Neural cell (in vitro differentiated cells): ENCODE results near the gene TEX22. TPM values are rescaled to one million over a fixed set of nuclear protein-coding genes. Genes with fewer than 3 reads are reported as not detected.

Experiments
- H2AFZ ChIP-seq: fragments of 200-600, 300-800 bp; sonication (generic), shearing (Covaris generic); 2 replicates; pipeline ENCODE4 v1.6.0; 2014; ENCODE audit warnings: low read depth, mild to moderate bottlenecking, antibody characterized with exemption, low read length, moderate library complexity
- H3F3A ChIP-seq: fragments of 200-600 bp; shearing (Covaris generic); 2 replicates; pipeline ENCODE4 v1.6.1; 2016; ENCODE audit warnings: mild to moderate bottlenecking, moderate library complexity, mixed read lengths, antibody characterized with exemption, low read length; ENCODE audit not compliant: insufficient read depth, poor library complexity, severe bottlenecking
- H3K27ac ChIP-seq: fragments of 200-600, 300-800 bp; sonication (generic), shearing (Covaris generic); 2 replicates; pipeline ENCODE4 v1.5.1; 2014; ENCODE audit warnings: mild to moderate bottlenecking, low read length, moderate library complexity
- H3K27me3 ChIP-seq: fragments of 300-800, 200-600 bp; sonication (generic), shearing (Covaris generic); 2 replicates; pipeline ENCODE4 v1.6.0; 2014; ENCODE audit warnings: mild to moderate bottlenecking, low read depth, low read length, moderate library complexity; ENCODE audit not compliant: insufficient read depth
- H3K36me3 ChIP-seq: fragments of 300-800, 200-600 bp; sonication (generic), shearing (Covaris generic); 2 replicates; pipeline ENCODE4 v1.5.1; 2014; ENCODE audit warnings: mild to moderate bottlenecking, antibody characterized with exemption, low read length, moderate library complexity; ENCODE audit not compliant: insufficient read depth
- H3K4me2 ChIP-seq: fragments of 300-800, 200-600 bp; sonication (generic), shearing (Covaris generic); 2 replicates; pipeline ENCODE4 v1.6.0; 2014; ENCODE audit warnings: mild to moderate bottlenecking, low read length
- H3K4me3 ChIP-seq: fragments of 300-800, 200-600 bp; sonication (generic), shearing (Covaris generic); 2 replicates; pipeline ENCODE4 v1.5.1; 2014; ENCODE audit warnings: mild to moderate bottlenecking, low read length, moderate library complexity
- H3K79me2 ChIP-seq: fragments of 200-600 bp; shearing (Covaris generic); replicated peaks from 2 replicates; pipeline ENCODE4 v1.6.0; 2014; ENCODE audit warnings: mild to moderate bottlenecking, low read length, moderate library complexity; ENCODE audit not compliant: insufficient read depth
- H3K9ac ChIP-seq: fragments of 300-800, 200-600 bp; sonication (generic), shearing (Covaris generic); 2 replicates; pipeline ENCODE4 v1.6.1; 2016; ENCODE audit warnings: mild to moderate bottlenecking, low read length, mixed read lengths
- H3K9me2 ChIP-seq: fragments of 200-600 bp; shearing (Covaris generic); 2 replicates; pipeline ENCODE4 v1.6.1; 2016; ENCODE audit warnings: mild to moderate bottlenecking, low read length, mixed read lengths; ENCODE audit not compliant: insufficient read depth
- H3K9me3 ChIP-seq: fragments of 200-600, 300-800 bp; sonication (generic), shearing (Covaris generic); 2 replicates; pipeline ENCODE4 v1.6.1; 2016; ENCODE audit warnings: mild to moderate bottlenecking, mixed run types, low read length, moderate library complexity, mixed read lengths
- H4K20me1 ChIP-seq: fragments of 200-600 bp; shearing (Covaris generic); 2 replicates; pipeline ENCODE4 v1.6.1; 2016; ENCODE audit warnings: mild to moderate bottlenecking, mixed run types; ENCODE audit not compliant: insufficient read depth
- EP300 ChIP-seq: fragments of 450-650 bp; conservative IDR thresholded peaks from 2 replicates; pipeline ENCODE4 v1.6.1; 2014; ENCODE audit warnings: antibody characterized with exemption, mild to moderate bottlenecking, moderate library complexity; ENCODE audit not compliant: poor library complexity, severe bottlenecking
- EZH2 ChIP-seq: fragments of 200-600, 300-800 bp; shearing (Covaris generic), sonication (generic); IDR thresholded peaks from 2 replicates; pipeline ENCODE4 v1.6.1; 2014; ENCODE audit warnings: antibody characterized with exemption, low read length, borderline replicate concordance, mild to moderate bottlenecking; ENCODE audit not compliant: insufficient read depth, poor library complexity, severe bottlenecking
- MXI1 ChIP-seq: fragments of 450-650 bp; conservative IDR thresholded peaks from 2 replicates; pipeline ENCODE4 v1.6.1; 2014; ENCODE audit warnings: antibody characterized with exemption, mild to moderate bottlenecking; ENCODE audit not compliant: poor library complexity, severe bottlenecking
- POLR2AphosphoS5 ChIP-seq: IDR thresholded peaks from 2 replicates; pipeline ENCODE4 v1.6.1; 2012
- RAD21 ChIP-seq: fragments of 450-650 bp; conservative IDR thresholded peaks from 2 replicates; pipeline ENCODE4 v1.6.1; 2014; ENCODE audit warnings: antibody characterized with exemption, mild to moderate bottlenecking, moderate library complexity
- SMC3 ChIP-seq: fragments of 450-650 bp; conservative IDR thresholded peaks from 2 replicates; pipeline ENCODE4 v1.6.1; 2014; ENCODE audit warnings: antibody characterized with exemption, mild to moderate bottlenecking, moderate library complexity; ENCODE audit not compliant: poor library complexity
- TAF1 ChIP-seq: IDR thresholded peaks from 2 replicates; pipeline ENCODE4 v1.6.1; 2012; ENCODE audit warnings: low read depth
- polyA plus RNA-seq: library from polyadenylated mRNA; depleted of rRNA; stranded (reverse); fragments of >200 nt; gene quantifications from 2 replicates; pipeline ENCODE4 v1.2.3, GENCODE V29; 2014
- TF ChIP-seq, protein P1 (sequence below): fragments of 450-650 bp; IDR thresholded peaks from 2 replicates; pipeline ENCODE4 v1.5.1; 2014; ENCODE audit warnings: antibody characterized with exemption, mild to moderate bottlenecking, moderate library complexity; ENCODE audit not compliant: poor library complexity, severe bottlenecking
- TF ChIP-seq, protein P2 (sequence below): IDR thresholded peaks from 2 replicates; pipeline ENCODE4 v1.6.1; 2012; ENCODE audit warnings: borderline replicate concordance

Gene TEX22
- polyA plus RNA-seq, 1 donor from 2014 or later, result 0.22 TPM

DNA sequence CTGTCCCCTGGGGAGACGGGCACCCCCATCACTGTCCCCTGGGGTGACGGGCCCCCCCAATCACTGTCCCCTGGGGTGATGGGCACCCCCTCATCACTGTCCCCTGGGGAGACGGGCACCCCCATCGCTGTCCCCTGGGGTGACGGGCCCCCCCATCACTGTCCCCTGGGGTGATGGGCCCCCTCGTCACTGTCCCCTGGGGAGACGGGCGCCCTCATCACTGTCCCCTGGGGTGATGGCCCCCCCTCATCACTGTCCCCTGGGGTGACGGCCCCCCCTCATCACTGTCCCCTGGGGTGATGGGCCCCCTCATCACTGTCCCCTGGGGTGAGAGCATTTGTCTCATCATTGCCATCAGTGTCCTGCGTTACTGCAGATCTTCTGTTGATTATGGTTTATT lies 45.2 kb upstream of the TEX22 start:
- Histone ChIP-seq H3K36me3 (no peaks in the 10 kb centered on the region), H3K27ac (no peak overlapping the region)
- no peak for TF ChIP-seq TAF1
- no peak for TF ChIP-seq EZH2
- no peak for TF ChIP-seq POLR2AphosphoS5
- TF ChIP-seq RAD21, result no peak
- TF ChIP-seq SMC3, result no peak
- no peak for TF ChIP-seq EP300
- TF ChIP-seq MXI1, result no peak
- TF ChIP-seq, protein P1, sequence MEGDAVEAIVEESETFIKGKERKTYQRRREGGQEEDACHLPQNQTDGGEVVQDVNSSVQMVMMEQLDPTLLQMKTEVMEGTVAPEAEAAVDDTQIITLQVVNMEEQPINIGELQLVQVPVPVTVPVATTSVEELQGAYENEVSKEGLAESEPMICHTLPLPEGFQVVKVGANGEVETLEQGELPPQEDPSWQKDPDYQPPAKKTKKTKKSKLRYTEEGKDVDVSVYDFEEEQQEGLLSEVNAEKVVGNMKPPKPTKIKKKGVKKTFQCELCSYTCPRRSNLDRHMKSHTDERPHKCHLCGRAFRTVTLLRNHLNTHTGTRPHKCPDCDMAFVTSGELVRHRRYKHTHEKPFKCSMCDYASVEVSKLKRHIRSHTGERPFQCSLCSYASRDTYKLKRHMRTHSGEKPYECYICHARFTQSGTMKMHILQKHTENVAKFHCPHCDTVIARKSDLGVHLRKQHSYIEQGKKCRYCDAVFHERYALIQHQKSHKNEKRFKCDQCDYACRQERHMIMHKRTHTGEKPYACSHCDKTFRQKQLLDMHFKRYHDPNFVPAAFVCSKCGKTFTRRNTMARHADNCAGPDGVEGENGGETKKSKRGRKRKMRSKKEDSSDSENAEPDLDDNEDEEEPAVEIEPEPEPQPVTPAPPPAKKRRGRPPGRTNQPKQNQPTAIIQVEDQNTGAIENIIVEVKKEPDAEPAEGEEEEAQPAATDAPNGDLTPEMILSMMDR, result no peak
- TF ChIP-seq, protein P2, sequence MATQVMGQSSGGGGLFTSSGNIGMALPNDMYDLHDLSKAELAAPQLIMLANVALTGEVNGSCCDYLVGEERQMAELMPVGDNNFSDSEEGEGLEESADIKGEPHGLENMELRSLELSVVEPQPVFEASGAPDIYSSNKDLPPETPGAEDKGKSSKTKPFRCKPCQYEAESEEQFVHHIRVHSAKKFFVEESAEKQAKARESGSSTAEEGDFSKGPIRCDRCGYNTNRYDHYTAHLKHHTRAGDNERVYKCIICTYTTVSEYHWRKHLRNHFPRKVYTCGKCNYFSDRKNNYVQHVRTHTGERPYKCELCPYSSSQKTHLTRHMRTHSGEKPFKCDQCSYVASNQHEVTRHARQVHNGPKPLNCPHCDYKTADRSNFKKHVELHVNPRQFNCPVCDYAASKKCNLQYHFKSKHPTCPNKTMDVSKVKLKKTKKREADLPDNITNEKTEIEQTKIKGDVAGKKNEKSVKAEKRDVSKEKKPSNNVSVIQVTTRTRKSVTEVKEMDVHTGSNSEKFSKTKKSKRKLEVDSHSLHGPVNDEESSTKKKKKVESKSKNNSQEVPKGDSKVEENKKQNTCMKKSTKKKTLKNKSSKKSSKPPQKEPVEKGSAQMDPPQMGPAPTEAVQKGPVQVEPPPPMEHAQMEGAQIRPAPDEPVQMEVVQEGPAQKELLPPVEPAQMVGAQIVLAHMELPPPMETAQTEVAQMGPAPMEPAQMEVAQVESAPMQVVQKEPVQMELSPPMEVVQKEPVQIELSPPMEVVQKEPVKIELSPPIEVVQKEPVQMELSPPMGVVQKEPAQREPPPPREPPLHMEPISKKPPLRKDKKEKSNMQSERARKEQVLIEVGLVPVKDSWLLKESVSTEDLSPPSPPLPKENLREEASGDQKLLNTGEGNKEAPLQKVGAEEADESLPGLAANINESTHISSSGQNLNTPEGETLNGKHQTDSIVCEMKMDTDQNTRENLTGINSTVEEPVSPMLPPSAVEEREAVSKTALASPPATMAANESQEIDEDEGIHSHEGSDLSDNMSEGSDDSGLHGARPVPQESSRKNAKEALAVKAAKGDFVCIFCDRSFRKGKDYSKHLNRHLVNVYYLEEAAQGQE, result no peak

DNA sequence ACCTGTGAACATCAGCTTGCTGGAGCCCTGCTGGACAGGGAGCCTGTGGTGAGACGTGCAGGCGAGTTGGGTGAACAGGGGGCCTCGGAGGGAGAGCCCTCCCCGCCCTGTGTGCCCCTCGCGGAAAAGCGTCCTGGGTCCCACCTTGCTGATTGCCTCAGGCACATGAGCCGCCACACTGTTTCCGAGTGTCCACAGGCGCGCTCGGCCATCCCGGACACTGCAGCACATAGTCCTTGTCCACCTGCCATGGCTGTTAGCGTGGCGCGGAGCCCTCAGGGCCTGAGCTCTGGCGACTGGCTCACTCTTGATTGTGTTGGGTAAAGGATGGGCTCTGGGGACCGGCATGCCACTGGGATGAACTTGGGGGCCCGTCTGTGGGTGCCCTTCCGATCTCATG lies 43.8 kb upstream of the TEX22 start:
- no peaks in the 10 kb centered on the region for H3K9me2 ChIP-seq
- H3K79me2 ChIP-seq, result no peaks in the 10 kb centered on the region

More for the DNA sequence above, 45.2 kb upstream of the TEX22 start:
- no peak overlapping the region for H2AFZ ChIP-seq
- no peak overlapping the region for H3K4me3 ChIP-seq
- no peaks in the 10 kb centered on the region for H3F3A ChIP-seq
- H3K9me3 ChIP-seq, result no peaks in the 10 kb centered on the region
- no peaks in the 10 kb centered on the region for H3K27me3 ChIP-seq
- H3K9me2 ChIP-seq, result no peaks in the 10 kb centered on the region
- no peak overlapping the region for H3K9ac ChIP-seq
- H4K20me1 ChIP-seq, result peaks cover 3% of the 10 kb centered on the region
- no peaks in the 10 kb centered on the region for H3K79me2 ChIP-seq
- no peak overlapping the region for H3K4me2 ChIP-seq

More for the DNA sequence above, 43.8 kb upstream of the TEX22 start:
- Histone ChIP-seq H3F3A (no peaks in the 10 kb centered on the region), H2AFZ (no peak overlapping the region), H3K36me3 (no peaks in the 10 kb centered on the region), H3K4me2 (no peak overlapping the region), H4K20me1 (no peaks in the 10 kb centered on the region), H3K9me3 (no peaks in the 10 kb centered on the region), H3K27me3 (no peaks in the 10 kb centered on the region), H3K9ac (no peak overlapping the region), H3K27ac (no peak overlapping the region), H3K4me3 (no peak overlapping the region)
- TF ChIP-seq RAD21 (no peak), EZH2 (no peak), TAF1 (no peak), POLR2AphosphoS5 (no peak), EP300 (no peak), SMC3 (no peak), MXI1 (no peak)
- TF ChIP-seq, protein P2, result no peak
- TF ChIP-seq, protein P1, result no peak
